Measurements from ENCODE around the gene NXNL1.

DNA sequence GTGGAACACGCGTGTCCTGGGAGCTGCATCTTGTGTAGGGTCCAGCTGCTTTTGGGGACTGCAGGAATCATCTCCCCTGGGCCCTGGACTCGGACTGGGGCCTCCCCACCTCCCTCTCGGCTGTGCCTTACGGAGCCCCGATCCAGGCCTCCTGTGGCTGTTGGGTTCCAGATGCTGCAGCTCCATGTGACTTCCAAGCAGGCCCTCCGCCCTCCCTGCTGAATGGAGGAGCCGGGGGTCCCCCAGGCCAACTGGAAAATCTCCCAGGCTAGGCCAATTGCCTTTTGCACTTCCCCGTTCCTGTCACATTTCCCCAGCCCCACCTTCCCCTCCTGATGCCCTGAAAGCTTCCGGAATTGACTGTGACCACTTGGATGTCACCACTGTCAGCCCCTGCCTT is 44.5 kb upstream of the NXNL1 start:
- TF ChIP-seq POLR2A (IDR thresholded peaks at IDR 0.05) (no peak), CTCF (IDR thresholded peaks at IDR 0.05) (no peak)

Measured in heart left ventricle (tissue), 13 donors.